HEK293 (cell line): Measurements from ENCODE around the gene TBCC.

Experiments
- CTCF ChIA-PET: fragments of 350-600 bp; formaldehyde crosslinking; extraction: SDS; loops from one replicate; lab custom pipeline; 2021; ENCODE audit warnings: antibody characterized with exemption; lab: Yijun Ruan, JAX
- POLR2A ChIA-PET: fragments of 300-600 bp; formaldehyde crosslinking; extraction: SDS; loops from one replicate; lab custom pipeline; 2020; ENCODE audit warnings: antibody characterized with exemption, inconsistent platforms; lab: Yijun Ruan, JAX
- H3K27ac ChIP-seq: fragments of 200-500 bp; sonication (Bioruptor generic); 2 replicates; pipeline ENCODE4 v1.5.1; 2014; ENCODE audit warnings: low read depth, low read length, control low read depth, inconsistent platforms; ENCODE audit errors: extremely low read depth
- H3K36me3 ChIP-seq, 2 experiments: fragments of 200-500 bp in 1 of 2; sonication (Bioruptor generic) in 1 of 2; 1 replicate in 1 of 2; 2 replicates in 1 of 2; pipeline ENCODE4 v1.5.1; 2014 to 2017; ENCODE audit warnings: inconsistent platforms in 2 of 2, low read length in 2 of 2; ENCODE audit not compliant: control insufficient read depth in 2 of 2, insufficient read depth in 1 of 2
- H3K4me1 ChIP-seq: fragments of 200-500 bp; sonication (Bioruptor generic); 2 replicates; pipeline ENCODE4 v1.5.1; 2014; ENCODE audit warnings: mild to moderate bottlenecking, low read length, inconsistent platforms; ENCODE audit not compliant: control insufficient read depth, insufficient read depth
- H3K4me3 ChIP-seq: 2 replicates; pipeline ENCODE4 v1.5.1; 2011; ENCODE audit warnings: low read depth, mild to moderate bottlenecking, control low read depth, low read length, moderate library complexity
- H3K9me3 ChIP-seq: fragments of 200-500 bp; sonication (Bioruptor generic); 2 replicates; pipeline ENCODE4 v1.5.1; 2014; ENCODE audit warnings: low read depth, low read length, inconsistent platforms; ENCODE audit not compliant: control insufficient read depth, insufficient read depth
- BCL11B ChIP-seq: fragments of 450-650 bp; formaldehyde crosslinking; IDR thresholded peaks from 2 replicates; pipeline ENCODE4 v1.5.1; 2016; ENCODE audit warnings: low read depth, missing biosample characterization, missing genetic modification characterization
- CTCF ChIP-seq: fragments of 450-650 bp; formaldehyde crosslinking; IDR thresholded peaks from 2 replicates; pipeline ENCODE4 v1.5.1; 2016; ENCODE audit warnings: missing biosample characterization, missing genetic modification characterization
- GLI4 ChIP-seq: fragments of 450-650 bp; formaldehyde crosslinking; IDR thresholded peaks from 2 replicates; pipeline ENCODE4 v1.5.1; 2016; ENCODE audit warnings: missing biosample characterization, missing genetic modification characterization
- GLIS1 ChIP-seq: fragments of 450-650 bp; formaldehyde crosslinking; IDR thresholded peaks from 2 replicates; pipeline ENCODE4 v1.5.1; 2016; ENCODE audit warnings: missing biosample characterization, missing genetic modification characterization
- HOXD13 ChIP-seq: sonication (generic); formaldehyde crosslinking; IDR thresholded peaks from 2 replicates; pipeline ENCODE4 v1.8.0; 2022; ENCODE audit warnings: missing genetic modification reagents, borderline replicate concordance
- KLF7 ChIP-seq: fragments of 450-650 bp; formaldehyde crosslinking; IDR thresholded peaks from 2 replicates; pipeline ENCODE4 v1.5.1; 2016; ENCODE audit warnings: missing biosample characterization, missing genetic modification characterization, borderline replicate concordance
- PRDM4 ChIP-seq: fragments of 450-650 bp; formaldehyde crosslinking; IDR thresholded peaks from 2 replicates; pipeline ENCODE4 v1.5.1; 2017; ENCODE audit warnings: missing biosample characterization, missing genetic modification characterization
- SCRT1 ChIP-seq: fragments of 450-650 bp; formaldehyde crosslinking; IDR thresholded peaks from 2 replicates; pipeline ENCODE4 v1.5.1; 2016; ENCODE audit warnings: missing biosample characterization, missing genetic modification characterization, borderline replicate concordance
- SETDB1 ChIP-seq: IDR thresholded peaks from one replicate; pipeline ENCODE4 v1.6.1; 2017; ENCODE audit warnings: mild to moderate bottlenecking, low read length, moderate library complexity, mixed read lengths; ENCODE audit not compliant: insufficient read length
- SP7 ChIP-seq: fragments of 450-650 bp; formaldehyde crosslinking; IDR thresholded peaks from 2 replicates; pipeline ENCODE4 v1.5.1; 2016; ENCODE audit warnings: missing biosample characterization, missing genetic modification characterization
- TCF7L2 ChIP-seq: IDR thresholded peaks from 2 replicates; pipeline ENCODE4 v1.6.1; 2011; ENCODE audit warnings: low read depth, mild to moderate bottlenecking, inconsistent platforms, low read length, moderate library complexity, borderline replicate concordance
- ZBTB17 ChIP-seq: fragments of 450-650 bp; formaldehyde crosslinking; IDR thresholded peaks from 2 replicates; pipeline ENCODE4 v1.5.1; 2016; ENCODE audit warnings: missing biosample characterization, missing genetic modification characterization
- ZNF112 ChIP-seq: fragments of 450-650 bp; formaldehyde crosslinking; IDR thresholded peaks from 2 replicates; pipeline ENCODE4 v1.5.0; 2017; ENCODE audit warnings: missing biosample characterization, missing genetic modification characterization
- ZNF146 ChIP-seq: fragments of 450-650 bp; formaldehyde crosslinking; IDR thresholded peaks from 2 replicates; pipeline ENCODE4 v1.5.1; 2016; ENCODE audit warnings: missing biosample characterization, missing genetic modification characterization
- ZNF221 ChIP-seq: fragments of 450-650 bp; formaldehyde crosslinking; IDR thresholded peaks from 2 replicates; pipeline ENCODE4 v1.5.1; 2017; ENCODE audit warnings: missing biosample characterization, missing genetic modification characterization, borderline replicate concordance
- ZNF23 ChIP-seq: fragments of 450-650 bp; formaldehyde crosslinking; IDR thresholded peaks from 2 replicates; pipeline ENCODE4 v1.5.1; 2016; ENCODE audit warnings: missing biosample characterization, missing genetic modification characterization, borderline replicate concordance
- ZNF292 ChIP-seq: fragments of 450-650 bp; formaldehyde crosslinking; IDR thresholded peaks from 2 replicates; pipeline ENCODE4 v1.5.1; 2016; ENCODE audit warnings: low read depth, missing biosample characterization, missing genetic modification characterization, borderline replicate concordance
- ZNF404 ChIP-seq: fragments of 450-650 bp; formaldehyde crosslinking; IDR thresholded peaks from 2 replicates; pipeline ENCODE4 v1.5.1; 2017; ENCODE audit warnings: missing biosample characterization, missing genetic modification characterization
- ZNF548 ChIP-seq: fragments of 450-650 bp; formaldehyde crosslinking; IDR thresholded peaks from 2 replicates; pipeline ENCODE4 v1.5.1; 2016; ENCODE audit warnings: missing biosample characterization, missing genetic modification characterization
- ZNF560 ChIP-seq: fragments of 450-650 bp; formaldehyde crosslinking; IDR thresholded peaks from 2 replicates; pipeline ENCODE4 v1.5.1; 2017; ENCODE audit warnings: missing biosample characterization, missing genetic modification characterization, borderline replicate concordance
- ZNF596 ChIP-seq: fragments of 450-650 bp; IDR thresholded peaks from 2 replicates; pipeline ENCODE4 v1.5.0; 2018; ENCODE audit warnings: missing biosample characterization, mild to moderate bottlenecking, missing genetic modification characterization, moderate library complexity
- ZNF654 ChIP-seq: fragments of 450-650 bp; formaldehyde crosslinking; IDR thresholded peaks from 2 replicates; pipeline ENCODE4 v1.5.1; 2016; ENCODE audit warnings: low read depth, missing biosample characterization, missing genetic modification characterization
- ZNF677 ChIP-seq: fragments of 450-650 bp; IDR thresholded peaks from 2 replicates; pipeline ENCODE4 v1.5.0; 2018; ENCODE audit warnings: missing biosample characterization, mild to moderate bottlenecking, missing genetic modification characterization, moderate library complexity
- ZNF692 ChIP-seq: fragments of 450-650 bp; formaldehyde crosslinking; IDR thresholded peaks from 2 replicates; pipeline ENCODE4 v1.5.1; 2016; ENCODE audit warnings: missing biosample characterization, missing genetic modification characterization
- ZNF830 ChIP-seq: fragments of 450-650 bp; IDR thresholded peaks from 2 replicates; pipeline ENCODE4 v1.5.0; 2018; ENCODE audit warnings: missing biosample characterization, missing genetic modification characterization, low read depth, mild to moderate bottlenecking, moderate library complexity
- TF ChIP-seq, protein P1 (sequence below): fragments of 450-650 bp; formaldehyde crosslinking; IDR thresholded peaks from 2 replicates; pipeline ENCODE4 v1.5.1; 2016; ENCODE audit warnings: missing biosample characterization, missing genetic modification characterization
- TF ChIP-seq, protein P2 (sequence below): sonication (generic); formaldehyde crosslinking; IDR thresholded peaks from 2 replicates; pipeline ENCODE4 v1.8.1; 2022; ENCODE audit warnings: mild to moderate bottlenecking, moderate library complexity, missing genetic modification reagents
- TF ChIP-seq, protein P3 (sequence below): fragments of 450-650 bp; formaldehyde crosslinking; IDR thresholded peaks from 2 replicates; pipeline ENCODE4 v1.5.1; 2016; ENCODE audit warnings: missing biosample characterization, missing genetic modification characterization

The TBCC gene

GRCh38 chr6:42696526-42697267 is 49.2 kb downstream of the TBCC start:
- TF ChIP-seq ZBTB17 (no peak), ZNF146 (no peak), ZNF221 (no peak), KLF7 (no peak), GLIS1 (no peak), ZNF23 (no peak), ZNF654 (tag by site-specific recombination) (no peak), HOXD13 (CRISPR knock-in tag) (no peak), PRDM4 (no peak), ZNF404 (tag by site-specific recombination) (no peak), SP7 (no peak), ZNF596 (tag by site-specific recombination) (no peak), ZNF548 (tag by site-specific recombination) (no peak), SCRT1 (tag by site-specific recombination) (no peak), CTCF (tag by site-specific recombination) (no peak)
- TF ChIP-seq, protein P1, sequence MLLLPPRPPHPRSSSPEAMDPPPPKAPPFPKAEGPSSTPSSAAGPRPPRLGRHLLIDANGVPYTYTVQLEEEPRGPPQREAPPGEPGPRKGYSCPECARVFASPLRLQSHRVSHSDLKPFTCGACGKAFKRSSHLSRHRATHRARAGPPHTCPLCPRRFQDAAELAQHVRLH (tag by site-specific recombination), result no peak
- TF ChIP-seq, protein P2, sequence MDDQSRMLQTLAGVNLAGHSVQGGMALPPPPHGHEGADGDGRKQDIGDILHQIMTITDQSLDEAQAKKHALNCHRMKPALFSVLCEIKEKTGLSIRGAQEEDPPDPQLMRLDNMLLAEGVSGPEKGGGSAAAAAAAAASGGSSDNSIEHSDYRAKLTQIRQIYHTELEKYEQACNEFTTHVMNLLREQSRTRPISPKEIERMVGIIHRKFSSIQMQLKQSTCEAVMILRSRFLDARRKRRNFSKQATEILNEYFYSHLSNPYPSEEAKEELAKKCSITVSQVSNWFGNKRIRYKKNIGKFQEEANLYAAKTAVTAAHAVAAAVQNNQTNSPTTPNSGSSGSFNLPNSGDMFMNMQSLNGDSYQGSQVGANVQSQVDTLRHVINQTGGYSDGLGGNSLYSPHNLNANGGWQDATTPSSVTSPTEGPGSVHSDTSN (CRISPR knock-in tag), result no peak
- TF ChIP-seq, protein P3, sequence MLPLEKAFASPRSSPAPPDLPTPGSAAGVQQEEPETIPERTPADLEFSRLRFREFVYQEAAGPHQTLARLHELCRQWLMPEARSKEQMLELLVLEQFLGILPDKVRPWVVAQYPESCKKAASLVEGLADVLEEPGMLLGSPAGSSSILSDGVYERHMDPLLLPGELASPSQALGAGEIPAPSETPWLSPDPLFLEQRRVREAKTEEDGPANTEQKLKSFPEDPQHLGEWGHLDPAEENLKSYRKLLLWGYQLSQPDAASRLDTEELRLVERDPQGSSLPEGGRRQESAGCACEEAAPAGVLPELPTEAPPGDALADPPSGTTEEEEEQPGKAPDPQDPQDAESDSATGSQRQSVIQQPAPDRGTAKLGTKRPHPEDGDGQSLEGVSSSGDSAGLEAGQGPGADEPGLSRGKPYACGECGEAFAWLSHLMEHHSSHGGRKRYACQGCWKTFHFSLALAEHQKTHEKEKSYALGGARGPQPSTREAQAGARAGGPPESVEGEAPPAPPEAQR (tag by site-specific recombination), result no peak
- Histone ChIP-seq H3K36me3 (peaks cover 16 to 34% of the 10 kb centered on the region in 2 experiments), H3K4me3 (no peak overlapping the region), H3K4me1 (no peaks in the 10 kb centered on the region), H3K27ac (no peak overlapping the region), H3K9me3 (no peaks in the 10 kb centered on the region)
- POLR2A ChIA-PET, result interaction anchor here (0.7 to 1.0 kb wide), 2 partner anchors 21 to 86 kb away, joined by 3 to 4 read pairs; no protein-coding TSS in a partner anchor
- CTCF ChIA-PET, result interaction anchor here (0.6 to 2.0 kb wide), 2 partner anchors 16 to 34 kb away, joined by 3 to 6 read pairs; no protein-coding TSS in a partner anchor

GRCh38 chr6:42694586-42694985 is 51.3 kb downstream of the TBCC start:
- H3K27ac ChIP-seq, result no peak overlapping the region
- POLR2A ChIA-PET, result interaction anchor here (0.6 kb wide), 1 partner anchor 783 kb away, joined by 5 read pairs; no protein-coding TSS in a partner anchor
- no peaks in the 10 kb centered on the region for H3K4me1 ChIP-seq
- H3K4me3 ChIP-seq, result no peak overlapping the region
- H3K36me3 ChIP-seq, result peaks cover 28 to 54% of the 10 kb centered on the region in 2 experiments
- CTCF ChIA-PET, result interaction anchor here (0.6 to 0.9 kb wide), 3 partner anchors 33 to 163 kb away, joined by 3 to 6 read pairs (median 3); no protein-coding TSS in a partner anchor
- H3K9me3 ChIP-seq, result no peaks in the 10 kb centered on the region
- TF ChIP-seq ZNF692 (no peak), ZNF560 (no peak), GLI4 (tag by site-specific recombination) (no peak), ZNF292 (tag by site-specific recombination) (no peak), TCF7L2 (no peak), BCL11B (tag by site-specific recombination) (no peak), ZNF677 (tag by site-specific recombination) (no peak), ZNF830 (tag by site-specific recombination) (no peak), ZNF112 (no peak), SETDB1 (no peak)
